ENCODE results near the gene SYNDIG1. TPM values are rescaled to one million over a fixed set of nuclear protein-coding genes. Genes with fewer than 3 reads are reported as not detected.

SYNDIG1 gene
- total RNA-seq, 1 experiment from 2014 or later = not detected

DNA sequence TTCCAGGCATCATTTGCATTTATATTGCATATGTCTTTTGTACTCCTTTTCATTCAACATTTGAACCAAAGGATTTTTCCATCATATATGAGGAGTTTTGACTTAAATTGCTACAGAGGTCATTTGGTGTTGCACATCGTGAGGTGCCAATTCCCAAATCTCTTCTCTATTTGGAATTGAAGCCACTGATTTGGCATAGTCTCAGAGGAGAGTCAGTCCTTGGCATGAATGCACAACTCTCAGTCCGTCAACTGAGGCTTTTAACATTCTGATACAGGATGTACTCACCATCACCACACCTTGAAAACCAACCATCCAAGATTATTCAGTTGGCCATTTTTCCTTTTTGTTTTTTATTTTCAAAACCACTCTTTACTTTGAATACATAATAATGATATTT, 31.1 kb upstream of the SYNDIG1 start:
- intact Hi-C loops (cut with micrococcal nuclease; ENCODE audit: unreplicated experiment) (no loop called here), in situ Hi-C loops (cut with HindIII; ENCODE audit: low pct_unique_long_range_greater_than_20kb, low sequenced_read_pairs) (no loop called here)
- TF ChIP-seq POLR2AphosphoS5 (IDR thresholded peaks at IDR 0.05; ENCODE audit: low read depth, low read length) (no peak), REST (IDR thresholded peaks at IDR 0.05; ENCODE audit: insufficient read depth in 1 of 2, low read depth in 2 of 2, low read length in 1 of 2) (no peak), SIN3A (IDR thresholded peaks at IDR 0.05; ENCODE audit: borderline replicate concordance, insufficient read depth, low read depth, low read length) (no peak), TCF7L2 (IDR thresholded peaks at IDR 0.05; ENCODE audit: low read depth, low read length) (no peak)
- TF ChIP-seq, protein P1, sequence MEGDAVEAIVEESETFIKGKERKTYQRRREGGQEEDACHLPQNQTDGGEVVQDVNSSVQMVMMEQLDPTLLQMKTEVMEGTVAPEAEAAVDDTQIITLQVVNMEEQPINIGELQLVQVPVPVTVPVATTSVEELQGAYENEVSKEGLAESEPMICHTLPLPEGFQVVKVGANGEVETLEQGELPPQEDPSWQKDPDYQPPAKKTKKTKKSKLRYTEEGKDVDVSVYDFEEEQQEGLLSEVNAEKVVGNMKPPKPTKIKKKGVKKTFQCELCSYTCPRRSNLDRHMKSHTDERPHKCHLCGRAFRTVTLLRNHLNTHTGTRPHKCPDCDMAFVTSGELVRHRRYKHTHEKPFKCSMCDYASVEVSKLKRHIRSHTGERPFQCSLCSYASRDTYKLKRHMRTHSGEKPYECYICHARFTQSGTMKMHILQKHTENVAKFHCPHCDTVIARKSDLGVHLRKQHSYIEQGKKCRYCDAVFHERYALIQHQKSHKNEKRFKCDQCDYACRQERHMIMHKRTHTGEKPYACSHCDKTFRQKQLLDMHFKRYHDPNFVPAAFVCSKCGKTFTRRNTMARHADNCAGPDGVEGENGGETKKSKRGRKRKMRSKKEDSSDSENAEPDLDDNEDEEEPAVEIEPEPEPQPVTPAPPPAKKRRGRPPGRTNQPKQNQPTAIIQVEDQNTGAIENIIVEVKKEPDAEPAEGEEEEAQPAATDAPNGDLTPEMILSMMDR (IDR thresholded peaks at IDR 0.05) = no peak
- BruUV-seq (replicated peaks) = no TSS peak
- POLR2A ChIA-PET = no interaction called here
- Histone ChIP-seq H3K4me3 (ENCODE audit: low read depth in 2 of 2, low read length in 2 of 2) (no peak overlapping the region), H3K4me1 (ENCODE audit: control insufficient read depth, insufficient read depth, low read length) (no peaks in the 10 kb centered on the region), H3K27me3 (ENCODE audit: control insufficient read depth, insufficient read depth, low read length) (peaks cover 7% of the 10 kb centered on the region), H3K36me3 (ENCODE audit: control insufficient read depth, insufficient read depth, low read length) (no peaks in the 10 kb centered on the region), H3K27ac (ENCODE audit: low read length) (no peak overlapping the region), H3K9me3 (ENCODE audit: control insufficient read depth, insufficient read depth, low read depth, low read length) (no peaks in the 10 kb centered on the region)
- no peak for DNase-seq (ENCODE audit: low read depth, low spot score)
- ATAC-seq = no peak
- CTCF ChIA-PET = no interaction called here

DNA sequence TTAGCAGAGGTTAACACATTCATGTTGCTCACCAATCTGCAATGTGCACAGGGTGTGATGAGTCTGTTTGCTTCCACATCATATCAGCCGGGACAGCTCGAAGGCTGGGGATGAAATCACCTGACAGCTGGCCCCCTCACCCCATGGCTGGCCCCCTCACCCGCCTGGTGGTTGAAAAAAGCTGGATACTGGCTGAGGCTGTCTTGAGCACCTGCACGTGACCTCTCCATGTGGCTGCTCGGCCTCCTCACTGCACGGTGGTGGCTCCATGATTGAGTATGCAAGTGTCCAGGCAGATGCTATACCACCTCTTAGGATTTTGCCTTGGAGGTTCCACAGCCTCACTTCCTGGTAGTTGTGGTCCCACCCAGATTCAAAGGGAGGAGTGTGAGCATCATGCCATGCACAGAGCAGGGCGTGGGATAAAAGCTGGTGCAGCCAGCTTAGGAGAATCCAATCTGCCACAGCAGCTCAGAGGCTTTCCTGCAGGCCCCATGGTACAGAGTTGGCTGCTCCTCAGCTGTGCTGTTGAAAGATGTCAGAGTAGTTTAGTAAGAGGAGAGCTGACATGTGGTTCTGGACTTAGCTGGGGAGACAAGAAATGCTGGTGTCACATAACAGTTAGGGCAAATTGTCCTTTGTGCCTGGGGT, 29.6 kb upstream of the SYNDIG1 start:
- intact Hi-C loops (cut with micrococcal nuclease; ENCODE audit: unreplicated experiment) = no loop called here
- H3K4me3 ChIP-seq (ENCODE audit: low read depth in 2 of 2, low read length in 2 of 2) = no peak overlapping the region
- H3K9me3 ChIP-seq (ENCODE audit: control insufficient read depth, insufficient read depth, low read depth, low read length) = no peaks in the 10 kb centered on the region
- POLR2A ChIA-PET = no interaction called here
- DNase-seq (ENCODE audit: low read depth, low spot score) = no peak
- ATAC-seq = no peak
- no peaks in the 10 kb centered on the region for H3K36me3 ChIP-seq (ENCODE audit: control insufficient read depth, insufficient read depth, low read length)
- TF ChIP-seq, protein P1 (IDR thresholded peaks at IDR 0.05) = no peak
- TF ChIP-seq SIN3A (IDR thresholded peaks at IDR 0.05; ENCODE audit: borderline replicate concordance, insufficient read depth, low read depth, low read length) = no peak
- TF ChIP-seq REST (IDR thresholded peaks at IDR 0.05; ENCODE audit: insufficient read depth in 1 of 2, low read depth in 2 of 2, low read length in 1 of 2) = no peak
- TF ChIP-seq TCF7L2 (IDR thresholded peaks at IDR 0.05; ENCODE audit: low read depth, low read length) = no peak
- TF ChIP-seq POLR2AphosphoS5 (IDR thresholded peaks at IDR 0.05; ENCODE audit: low read depth, low read length) = no peak
- H3K27ac ChIP-seq (ENCODE audit: low read length) = no peak overlapping the region
- in situ Hi-C loops (cut with HindIII; ENCODE audit: low pct_unique_long_range_greater_than_20kb, low sequenced_read_pairs) = no loop called here
- BruUV-seq (replicated peaks) = no TSS peak
- CTCF ChIA-PET = no interaction called here
- H3K4me1 ChIP-seq (ENCODE audit: control insufficient read depth, insufficient read depth, low read length) = no peaks in the 10 kb centered on the region
- H3K27me3 ChIP-seq (ENCODE audit: control insufficient read depth, insufficient read depth, low read length) = peaks cover 5% of the 10 kb centered on the region

Measured in Panc1 (cell line).